SK-N-SH (cell line): ENCODE results near the gene CPNE4. TPM values are rescaled to one million over a fixed set of nuclear protein-coding genes. Genes with fewer than 3 reads are reported as not detected.

Experiments used
- CTCF ChIA-PET: fragments of 300-600, 350-600 bp; formaldehyde crosslinking; extraction: SDS; loops from one replicate; lab custom pipeline; 2021; lab: Yijun Ruan, JAX
- POLR2A ChIA-PET: fragments of 350-600 bp; sonication (Branson Sonifier 250); formaldehyde crosslinking; extraction: SDS; loops from one replicate; lab custom pipeline; 2020; ENCODE audit warnings: antibody characterized with exemption, inconsistent platforms; lab: Yijun Ruan, JAX
- DNase-seq: peaks from one replicate; pipeline ENCODE4 v3.0.0; 2012
- H2AFZ ChIP-seq: fragments of 200-600 bp; sonication (generic); 2 replicates; pipeline ENCODE4 v1.8.1; 2016; ENCODE audit warnings: antibody characterized with exemption, mild to moderate bottlenecking, low read depth
- H3F3A ChIP-seq: fragments of 200-600 bp; sonication (generic); replicated peaks from 2 replicates; pipeline ENCODE3; 2016; ENCODE audit warnings: antibody characterized with exemption, mild to moderate bottlenecking; ENCODE audit not compliant: insufficient read depth
- H3K27ac ChIP-seq, 2 experiments: fragments of 200-500 bp in 1 of 2; fragments of 200-600 bp in 1 of 2; sonication (Bioruptor generic) in 1 of 2; sonication (generic), shearing (Covaris generic) in 1 of 2; 2 replicates each; pipeline versions ENCODE4 v1.5.1 to v1.6.1; 2014 to 2016; ENCODE audit warnings: low read depth in 2 of 2, inconsistent platforms in 1 of 2, low read length in 1 of 2, mild to moderate bottlenecking in 1 of 2, mixed read lengths in 1 of 2
- H3K27me3 ChIP-seq: fragments of 200-600 bp; sonication (generic), shearing (Covaris generic); 2 replicates; pipeline ENCODE4 v1.6.1; 2016; ENCODE audit warnings: mixed run types; ENCODE audit not compliant: insufficient read depth
- H3K36me3 ChIP-seq, 2 experiments: fragments of 200-500 bp in 1 of 2; fragments of 200-600 bp in 1 of 2; sonication (Bioruptor generic) in 1 of 2; sonication (generic) in 1 of 2; replicated peaks in 1 of 2; 2 replicates each; pipeline versions ENCODE3 to v1.5.1; 2014 to 2016; ENCODE audit warnings: low read length in 1 of 2, mild to moderate bottlenecking in 1 of 2; ENCODE audit not compliant: insufficient read depth in 2 of 2, control insufficient read depth in 1 of 2
- H3K4me1 ChIP-seq, 2 experiments: fragments of 200-500 bp in 1 of 2; fragments of 200-600 bp in 1 of 2; sonication (Bioruptor generic) in 1 of 2; sonication (generic), shearing (Covaris generic) in 1 of 2; 2 replicates each; pipeline versions ENCODE4 v1.5.1 to v1.6.1; 2014 to 2016; ENCODE audit warnings: low read depth in 1 of 2, low read length in 1 of 2, mixed run types in 1 of 2; ENCODE audit not compliant: insufficient read depth in 2 of 2, control insufficient read depth in 1 of 2
- H3K4me2 ChIP-seq: fragments of 200-600 bp; sonication (generic), shearing (Covaris generic); 2 replicates; pipeline ENCODE4 v1.6.1; 2017; ENCODE audit warnings: mixed run types
- H3K4me3 ChIP-seq, 2 experiments: fragments of 200-500 bp in 1 of 2; fragments of 200-600 bp in 1 of 2; sonication (Bioruptor generic) in 1 of 2; sonication (generic), shearing (Covaris generic) in 1 of 2; 2 replicates each; pipeline versions ENCODE4 v1.5.1 to v1.8.1; 2014 to 2016; ENCODE audit warnings: low read depth in 2 of 2, inconsistent platforms in 1 of 2, low read length in 1 of 2, mild to moderate bottlenecking in 1 of 2, mixed read lengths in 1 of 2, moderate library complexity in 1 of 2
- H3K79me2 ChIP-seq: fragments of 200-600 bp; sonication (generic); 2 replicates; pipeline ENCODE4 v1.8.1; 2017; ENCODE audit warnings: mild to moderate bottlenecking; ENCODE audit not compliant: insufficient read depth
- H3K9ac ChIP-seq: fragments of 200-600 bp; sonication (generic); 2 replicates; pipeline ENCODE4 v1.6.1; 2017; ENCODE audit warnings: mixed run types
- H3K9me2 ChIP-seq: fragments of 200-600 bp; sonication (generic); 2 replicates; pipeline ENCODE4 v1.6.1; 2017; ENCODE audit warnings: mixed run types
- H3K9me3 ChIP-seq: fragments of 200-600 bp; sonication (generic); 2 replicates; pipeline ENCODE4 v1.6.1; 2017; ENCODE audit warnings: mixed run types, mild to moderate bottlenecking, moderate library complexity
- H4K20me1 ChIP-seq: fragments of 200-600 bp; sonication (generic); 2 replicates; pipeline ENCODE4 v1.6.1; 2017; ENCODE audit warnings: mild to moderate bottlenecking, mixed run types; ENCODE audit not compliant: insufficient read depth
- CHD2 ChIP-seq: fragments of 150-350 bp; IDR thresholded peaks from 2 replicates; pipeline ENCODE4 v1.6.1; 2018; ENCODE audit warnings: low read length; ENCODE audit not compliant: partially characterized antibody
- CTCF ChIP-seq: fragments of 200-600 bp; sonication (generic); IDR thresholded peaks from 2 replicates; pipeline ENCODE4 v1.6.1; 2017; ENCODE audit warnings: antibody characterized with exemption, mild to moderate bottlenecking, moderate library complexity
- ELF1 ChIP-seq: IDR thresholded peaks from 2 replicates; pipeline ENCODE4 v1.4.0; 2012
- FOXJ3 ChIP-seq: sonication (generic); formaldehyde crosslinking; IDR thresholded peaks from 2 replicates; pipeline ENCODE4 v1.5.1; 2020; ENCODE audit warnings: mild to moderate bottlenecking, missing genetic modification reagents
- FOXM1 ChIP-seq: IDR thresholded peaks from 2 replicates; pipeline ENCODE4 v1.4.0; 2012; ENCODE audit warnings: low read depth, mild to moderate bottlenecking
- GATA2 ChIP-seq: sonication (generic); formaldehyde crosslinking; IDR thresholded peaks from 2 replicates; pipeline ENCODE4 v1.5.0; 2020; ENCODE audit warnings: mild to moderate bottlenecking, missing genetic modification reagents
- NFIC ChIP-seq: IDR thresholded peaks from 2 replicates; pipeline ENCODE4 v1.4.0; 2012; ENCODE audit warnings: borderline replicate concordance
- POLR2AphosphoS5 ChIP-seq: IDR thresholded peaks from 2 replicates; pipeline ENCODE4 v1.6.1; 2012; ENCODE audit warnings: low read depth, low read length
- RCOR1 ChIP-seq: fragments of 150-350 bp; IDR thresholded peaks from 2 replicates; pipeline ENCODE4 v1.6.1; 2017; ENCODE audit warnings: antibody characterized with exemption, low read length
- REST ChIP-seq: IDR thresholded peaks from 2 replicates; pipeline ENCODE4 v1.6.1; 2012; ENCODE audit warnings: mild to moderate bottlenecking, low read depth, low read length, moderate library complexity
- RFX5 ChIP-seq: IDR thresholded peaks from 2 replicates; pipeline ENCODE4 v1.6.1; 2012; ENCODE audit warnings: mild to moderate bottlenecking, improper control_type of control experiment, low read length
- RXRA ChIP-seq: IDR thresholded peaks from 2 replicates; pipeline ENCODE4 v1.4.0; 2012; ENCODE audit warnings: low read depth, mild to moderate bottlenecking, borderline replicate concordance
- SIN3A ChIP-seq: IDR thresholded peaks from 2 replicates; pipeline ENCODE4 v1.6.1; 2012; ENCODE audit warnings: low read depth, mild to moderate bottlenecking, low read length, moderate library complexity, borderline replicate concordance
- USF2 ChIP-seq: fragments of 150-350 bp; IDR thresholded peaks from 2 replicates; pipeline ENCODE4 v1.6.1; 2017; ENCODE audit warnings: antibody characterized with exemption, low read length, low read depth, borderline replicate concordance
- YY1 ChIP-seq: IDR thresholded peaks from 2 replicates; pipeline ENCODE4 v1.4.0; 2012; ENCODE audit warnings: low read depth, mild to moderate bottlenecking
- ZBTB33 ChIP-seq: IDR thresholded peaks from 2 replicates; pipeline ENCODE4 v1.4.0; 2012; ENCODE audit warnings: low read depth, borderline replicate concordance
- WGBS: methylation state at CpG from one replicate; pipeline ENCODE4 v1.1.6; 2017; ENCODE audit warnings: low lambda C conversion rate; 5-methylcytosine and 5-hydroxymethylcytosine counted together
- polyA plus RNA-seq, 3 experiments: library from polyadenylated mRNA; depleted of rRNA; stranded (reverse); fragments of >200 nt; gene quantifications; 2 replicates each; pipeline ENCODE4 v1.2.3, GENCODE V29; 2012

CPNE4 gene
- polyA plus RNA-seq, 1 of the 3 experiments (the other 2 are of a cell fraction), result not detected

- H3F3A ChIP-seq, result no peaks in the 10 kb centered on the region
- H3K9me2 ChIP-seq, result no peaks in the 10 kb centered on the region
- ChIA-PET POLR2A (no interaction called here), CTCF (interaction anchor here (1.0 kb wide), 1 partner anchor 45 kb away, joined by 4 read pairs; no protein-coding TSS in a partner anchor)
- H3K27ac ChIP-seq, result no peak overlapping the region
- no peak for DNase-seq
- H3K79me2 ChIP-seq, result no peaks in the 10 kb centered on the region
- H3K9me3 ChIP-seq, result no peaks in the 10 kb centered on the region
- no peaks in the 10 kb centered on the region for H3K27me3 ChIP-seq
- no peak overlapping the region for H3K9ac ChIP-seq
- no peaks in the 10 kb centered on the region for H3K36me3 ChIP-seq
- H3K4me1 ChIP-seq, result peaks cover 0 to 6% of the 10 kb centered on the region in 2 experiments; a peak in 1 of 4 replicates
- no peaks in the 10 kb centered on the region for H4K20me1 ChIP-seq
- no peak overlapping the region for H3K4me2 ChIP-seq
- no peak overlapping the region for H3K4me3 ChIP-seq
- no peak for TF ChIP-seq CHD2
- no peak for TF ChIP-seq RFX5
- no peak for TF ChIP-seq POLR2AphosphoS5
- no peak for TF ChIP-seq RCOR1
- no peak for TF ChIP-seq NFIC
- no peak for TF ChIP-seq USF2
- TF ChIP-seq ZBTB33, result no peak
- TF ChIP-seq SIN3A, result no peak
- TF ChIP-seq YY1, result no peak
- no peak for TF ChIP-seq FOXM1
- TF ChIP-seq FOXJ3, result no peak
- TF ChIP-seq RXRA, result no peak
- no peak for TF ChIP-seq GATA2
- no peak for TF ChIP-seq ELF1
- TF ChIP-seq REST, result no peak
- TF ChIP-seq CTCF, result no peak
- no peak overlapping the region for H2AFZ ChIP-seq
- 0% methylated on average over 1 of the region's 1 CpG for WGBS
Observed at GRCh38 chr3:131840156-131840797, 194.5 kb downstream of the CPNE4 start.
